Ishikawa (cell line): ENCODE data around the gene PTPN7.

ENCODE experiments used
- EP300 ChIP-seq: IDR thresholded peaks from 2 replicates; pipeline ENCODE4 v1.6.1; 2012; ENCODE audit warnings: borderline replicate concordance
- NFIC ChIP-seq: IDR thresholded peaks from 2 replicates; pipeline ENCODE4 v1.6.1; 2012
- TF ChIP-seq, protein P1 (sequence below): IDR thresholded peaks from 2 replicates; pipeline ENCODE4 v1.6.1; 2012; ENCODE audit warnings: low read depth, mild to moderate bottlenecking
- TF ChIP-seq, protein P2 (sequence below): IDR thresholded peaks from 2 replicates; pipeline ENCODE4 v1.6.1; 2012

DNA sequence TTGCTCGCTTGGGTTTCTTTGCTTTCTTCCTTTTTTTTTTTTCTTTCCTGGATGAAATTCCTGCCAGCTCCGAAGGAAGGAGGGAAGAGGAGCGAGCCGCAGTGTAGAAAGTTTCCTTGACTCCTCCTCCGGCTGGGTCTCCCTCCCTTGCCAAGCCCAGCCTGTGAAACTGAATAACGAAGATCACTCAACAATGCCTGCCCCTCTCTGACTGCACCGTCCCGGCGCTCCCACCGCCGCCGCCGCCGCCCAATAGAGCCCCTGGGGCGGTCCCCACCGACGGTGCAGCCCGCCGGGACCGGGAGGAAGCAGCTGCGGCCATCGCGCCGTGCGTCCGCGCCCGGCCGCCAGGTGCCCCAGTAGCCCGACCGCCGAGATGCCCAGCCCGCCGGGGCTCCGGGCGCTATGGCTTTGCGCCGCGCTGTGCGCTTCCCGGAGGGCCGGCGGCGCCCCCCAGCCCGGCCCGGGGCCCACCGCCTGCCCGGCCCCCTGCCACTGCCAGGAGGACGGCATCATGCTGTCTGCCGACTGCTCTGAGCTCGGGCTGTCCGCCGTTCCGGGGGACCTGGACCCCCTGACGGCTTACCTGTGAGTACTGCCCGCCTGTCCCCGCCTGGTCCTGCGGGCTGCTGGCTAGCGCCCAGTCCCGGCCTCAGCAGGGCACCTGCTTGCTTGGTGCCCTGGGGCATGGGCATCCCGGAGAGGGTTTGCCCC is 33.4 kb upstream of the PTPN7 start, which contains the start of gene LGR6:
- TF ChIP-seq EP300 (no peak), NFIC (no peak)
- TF ChIP-seq, protein P1, sequence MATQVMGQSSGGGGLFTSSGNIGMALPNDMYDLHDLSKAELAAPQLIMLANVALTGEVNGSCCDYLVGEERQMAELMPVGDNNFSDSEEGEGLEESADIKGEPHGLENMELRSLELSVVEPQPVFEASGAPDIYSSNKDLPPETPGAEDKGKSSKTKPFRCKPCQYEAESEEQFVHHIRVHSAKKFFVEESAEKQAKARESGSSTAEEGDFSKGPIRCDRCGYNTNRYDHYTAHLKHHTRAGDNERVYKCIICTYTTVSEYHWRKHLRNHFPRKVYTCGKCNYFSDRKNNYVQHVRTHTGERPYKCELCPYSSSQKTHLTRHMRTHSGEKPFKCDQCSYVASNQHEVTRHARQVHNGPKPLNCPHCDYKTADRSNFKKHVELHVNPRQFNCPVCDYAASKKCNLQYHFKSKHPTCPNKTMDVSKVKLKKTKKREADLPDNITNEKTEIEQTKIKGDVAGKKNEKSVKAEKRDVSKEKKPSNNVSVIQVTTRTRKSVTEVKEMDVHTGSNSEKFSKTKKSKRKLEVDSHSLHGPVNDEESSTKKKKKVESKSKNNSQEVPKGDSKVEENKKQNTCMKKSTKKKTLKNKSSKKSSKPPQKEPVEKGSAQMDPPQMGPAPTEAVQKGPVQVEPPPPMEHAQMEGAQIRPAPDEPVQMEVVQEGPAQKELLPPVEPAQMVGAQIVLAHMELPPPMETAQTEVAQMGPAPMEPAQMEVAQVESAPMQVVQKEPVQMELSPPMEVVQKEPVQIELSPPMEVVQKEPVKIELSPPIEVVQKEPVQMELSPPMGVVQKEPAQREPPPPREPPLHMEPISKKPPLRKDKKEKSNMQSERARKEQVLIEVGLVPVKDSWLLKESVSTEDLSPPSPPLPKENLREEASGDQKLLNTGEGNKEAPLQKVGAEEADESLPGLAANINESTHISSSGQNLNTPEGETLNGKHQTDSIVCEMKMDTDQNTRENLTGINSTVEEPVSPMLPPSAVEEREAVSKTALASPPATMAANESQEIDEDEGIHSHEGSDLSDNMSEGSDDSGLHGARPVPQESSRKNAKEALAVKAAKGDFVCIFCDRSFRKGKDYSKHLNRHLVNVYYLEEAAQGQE, result no peak
- TF ChIP-seq, protein P2, sequence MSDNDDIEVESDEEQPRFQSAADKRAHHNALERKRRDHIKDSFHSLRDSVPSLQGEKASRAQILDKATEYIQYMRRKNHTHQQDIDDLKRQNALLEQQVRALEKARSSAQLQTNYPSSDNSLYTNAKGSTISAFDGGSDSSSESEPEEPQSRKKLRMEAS, result no peak
